ENCODE data around the gene EFCAB6. TPM values are rescaled to one million over a fixed set of nuclear protein-coding genes. Genes with fewer than 3 reads are reported as not detected.

Gene EFCAB6
- total and polyA plus RNA-seq, 7 donors = 0.45 to 5.7 (median 1.8) TPM

GRCh38 chr22:43825651-43826050 lies 13.5 kb upstream of the EFCAB6 start:
- H3K27me3 ChIP-seq = peaks cover 0 to 16% (median 14%) of the 10 kb centered on the region in 3 donors
- WGBS, 2 donors = 68 to 77% methylated on average over 11 of the region's 11 CpGs

GRCh38 chr22:43824724-43825420 lies 12.8 kb upstream of the EFCAB6 start:
- WGBS, 2 donors = 77 to 88% methylated on average over 26 of the region's 26 CpGs
- Histone ChIP-seq H3K27ac (no peak overlapping the region), H3K9me3 (no peaks in the 10 kb centered on the region), H3K4me1 (peaks cover 0 to 30% (median 22%) of the 10 kb centered on the region in 4 donors), H3K4me3 (no peak overlapping the region), H3K36me3 (no peaks in the 10 kb centered on the region), H3K27me3 (peaks cover 0 to 21% (median 17%) of the 10 kb centered on the region in 3 donors)
- intact Hi-C loops (cut with DNase I) = no loop called here
- DNase-seq = no peak
- no peak for TF ChIP-seq EP300 (IDR thresholded peaks at IDR 0.05)
- no peak for TF ChIP-seq CTCF (IDR thresholded peaks at IDR 0.05)
- no peak for TF ChIP-seq POLR2A (IDR thresholded peaks at IDR 0.05)
- TF ChIP-seq POLR2AphosphoS5 (IDR thresholded peaks at IDR 0.05) = no peak

More at GRCh38 chr22:43825651-43826050, 13.5 kb upstream of the EFCAB6 start:
- intact Hi-C loops (cut with DNase I) = loop anchor here (1.0 kb wide), 1 partner anchor 437 kb away; no protein-coding TSS in a partner anchor
- no peaks in the 10 kb centered on the region for H3K36me3 ChIP-seq
- no peak for DNase-seq
- H3K9me3 ChIP-seq = no peaks in the 10 kb centered on the region
- H3K27ac ChIP-seq = peak overlapping the region in 1 of 4 donors; percentile 67
- H3K4me1 ChIP-seq = peaks cover 0 to 30% (median 22%) of the 10 kb centered on the region in 4 donors
- no peak overlapping the region for H3K4me3 ChIP-seq
- TF ChIP-seq EP300 (IDR thresholded peaks at IDR 0.05) (no peak), CTCF (IDR thresholded peaks at IDR 0.05) (no peak), POLR2AphosphoS5 (IDR thresholded peaks at IDR 0.05) (no peak), POLR2A (IDR thresholded peaks at IDR 0.05) (no peak)

- Histone ChIP-seq H3K27ac (no peak overlapping the region), H3K27me3 (peaks cover 0 to 25% (median 17%) of the 10 kb centered on the region in 3 donors), H3K4me1 (peaks cover 0 to 30% (median 22%) of the 10 kb centered on the region in 4 donors), H3K36me3 (no peaks in the 10 kb centered on the region), H3K4me3 (no peak overlapping the region), H3K9me3 (no peaks in the 10 kb centered on the region)
- TF ChIP-seq EP300 (IDR thresholded peaks at IDR 0.05) (no peak), POLR2AphosphoS5 (IDR thresholded peaks at IDR 0.05) (no peak), POLR2A (IDR thresholded peaks at IDR 0.05) (no peak)
- DNase-seq = no peak
- intact Hi-C loops (cut with DNase I) = no loop called here
- 74 to 83% methylated on average over 17 of the region's 17 CpGs for WGBS, 2 donors
Measured at GRCh38 chr22:43823911-43824665, 12.0 kb upstream of the EFCAB6 start.

GRCh38 chr22:43823353-43823908 lies 11.3 kb upstream of the EFCAB6 start:
- 43 to 74% methylated on average over 13 of the region's 13 CpGs for WGBS, 2 donors
- intact Hi-C loops (cut with DNase I) = no loop called here
- no peak for TF ChIP-seq CTCF (IDR thresholded peaks at IDR 0.05)
- no peak for TF ChIP-seq EP300 (IDR thresholded peaks at IDR 0.05)
- no peak for TF ChIP-seq POLR2A (IDR thresholded peaks at IDR 0.05)
- no peak for TF ChIP-seq POLR2AphosphoS5 (IDR thresholded peaks at IDR 0.05)
- Histone ChIP-seq H3K27ac (no peak overlapping the region), H3K4me1 (peaks cover 0 to 30% (median 22%) of the 10 kb centered on the region in 4 donors), H3K4me3 (no peak overlapping the region), H3K9me3 (no peaks in the 10 kb centered on the region), H3K27me3 (peaks cover 0 to 25% (median 17%) of the 10 kb centered on the region in 3 donors), H3K36me3 (no peaks in the 10 kb centered on the region)
- DNase-seq = no peak
